GM11168 (cell line): ENCODE data around the gene ARNT2.
"Not testable (repeated sequence)": the region's sequence is repeated elsewhere in the genome, so short reads cannot be mapped to it uniquely, and the experiment has no call there.

ENCODE experiments used
- in situ Hi-C: fragments of 300-500 bp; cut with MboI; formaldehyde crosslinking; loops from one replicate; pipeline ENCODE4 v1.12.0; 2022; ENCODE audit warnings: low sequenced_read_pairs; ENCODE audit not compliant: unreplicated experiment

ARNT2 gene

GRCh38 chr15:80629355-80629754 lies 225.2 kb downstream of the ARNT2 start:
- in situ Hi-C loops, result no loop called here

DNA sequence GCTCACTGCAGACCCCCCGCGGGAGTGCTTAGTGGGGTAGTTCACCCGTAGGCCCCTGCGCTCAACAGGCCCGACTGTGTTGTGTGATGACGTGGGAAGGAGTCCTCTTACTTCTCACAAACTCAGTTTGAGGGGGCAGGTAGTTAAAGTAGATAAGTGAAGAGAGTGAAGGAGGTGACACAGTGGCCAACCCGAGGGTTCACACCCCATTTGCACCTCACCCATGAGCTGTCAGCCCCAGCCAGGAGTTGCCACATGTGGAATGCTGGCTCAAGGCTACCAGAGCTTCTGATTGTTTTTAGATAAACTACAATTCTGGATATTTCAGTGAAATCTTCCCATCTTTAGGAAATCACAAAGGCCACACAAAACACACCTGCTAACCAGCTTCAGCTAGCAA lies 226.8 kb downstream of the ARNT2 start:
- in situ Hi-C loops, result no loop called here

GRCh38 chr15:80633221-80633620 lies 229.0 kb downstream of the ARNT2 start:
- in situ Hi-C loops, result no loop called here

DNA sequence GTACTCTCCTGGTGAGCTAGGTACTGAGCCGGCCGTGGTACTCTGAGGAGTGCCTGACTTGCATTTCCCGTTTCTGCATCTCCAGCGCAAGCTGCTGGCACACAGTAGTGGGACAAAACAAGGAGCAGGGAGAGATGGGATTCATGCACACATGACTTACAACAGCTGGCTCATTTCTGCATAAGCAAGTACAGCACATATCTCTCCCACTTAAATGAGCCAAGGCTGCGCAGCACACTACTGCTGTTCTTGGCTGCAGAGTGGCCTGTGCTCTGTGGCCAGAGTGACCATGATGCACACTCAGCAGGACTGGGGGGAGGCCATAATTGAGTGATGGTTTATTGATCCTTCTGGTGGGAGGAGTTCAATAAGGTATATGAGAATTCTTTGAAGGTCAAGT lies 231.8 kb downstream of the ARNT2 start:
- in situ Hi-C loops, result no loop called here

DNA sequence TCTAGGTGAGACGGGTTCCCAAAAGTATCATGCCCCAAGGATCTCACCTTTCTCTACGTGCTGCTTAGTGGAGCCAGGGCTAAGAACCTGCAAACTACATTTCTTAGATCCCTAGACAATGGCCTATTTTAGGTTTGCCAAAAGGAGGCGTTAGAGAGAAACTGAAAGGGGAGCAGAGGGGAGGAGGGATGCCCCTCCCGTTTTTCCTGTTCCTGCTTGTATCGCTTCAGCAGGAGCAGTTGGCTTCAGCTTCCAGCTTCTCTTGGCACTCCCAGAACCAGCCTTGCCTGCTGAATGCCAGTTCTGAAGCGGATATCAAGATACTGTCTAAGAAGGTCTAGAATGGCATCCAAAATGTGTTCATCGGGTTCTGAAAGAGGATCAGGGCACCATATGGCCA lies 232.5 kb downstream of the ARNT2 start:
- in situ Hi-C loops, result no loop called here

DNA sequence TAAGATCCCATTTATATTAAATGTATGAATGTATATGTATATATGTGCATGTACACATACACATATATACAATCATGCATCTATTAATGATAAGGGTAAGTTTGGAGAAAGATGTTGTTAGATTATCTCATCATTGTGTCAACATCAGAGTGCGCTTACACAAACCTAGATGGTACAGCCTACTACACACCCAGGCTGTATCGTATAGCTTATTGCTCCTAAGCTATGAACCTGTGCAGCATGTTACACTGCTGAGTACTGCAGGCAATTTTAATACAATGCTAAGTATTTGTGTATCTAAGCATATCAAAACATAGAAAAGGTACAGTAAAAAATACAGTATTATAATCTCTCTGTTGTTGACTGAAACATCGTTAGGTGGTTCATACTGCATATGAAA lies 233.6 kb downstream of the ARNT2 start:
- in situ Hi-C loops, result no loop called here

DNA sequence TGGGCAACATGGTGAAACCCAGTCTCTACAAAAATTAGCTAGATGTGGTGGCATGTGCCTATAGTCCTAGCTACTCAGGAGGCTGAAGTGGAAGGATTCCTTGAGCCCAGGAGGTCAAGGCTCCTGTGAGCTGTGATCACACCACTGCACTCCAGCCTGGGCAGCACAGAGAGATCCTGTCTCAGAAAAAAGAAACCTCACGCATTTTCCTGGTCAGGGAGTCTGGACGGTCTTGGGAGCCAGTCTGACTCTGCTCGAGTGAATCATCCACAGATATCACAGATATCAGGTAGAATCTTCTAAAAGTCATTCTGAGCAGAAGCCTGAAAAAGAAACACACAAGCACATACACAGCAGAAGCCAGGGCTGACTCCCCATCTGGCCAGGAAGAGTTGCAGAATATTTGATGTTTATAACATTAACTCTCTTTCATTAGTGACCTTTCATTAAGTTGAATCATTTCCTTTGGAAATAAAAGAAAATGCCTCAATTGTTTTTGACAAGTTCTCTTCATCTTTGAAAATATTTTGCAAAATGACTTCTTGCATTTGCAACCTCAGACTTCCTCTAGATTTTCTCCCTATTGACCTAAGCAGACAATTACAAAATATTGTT lies 234.5 kb downstream of the ARNT2 start:
- in situ Hi-C loops, result no loop called here

DNA sequence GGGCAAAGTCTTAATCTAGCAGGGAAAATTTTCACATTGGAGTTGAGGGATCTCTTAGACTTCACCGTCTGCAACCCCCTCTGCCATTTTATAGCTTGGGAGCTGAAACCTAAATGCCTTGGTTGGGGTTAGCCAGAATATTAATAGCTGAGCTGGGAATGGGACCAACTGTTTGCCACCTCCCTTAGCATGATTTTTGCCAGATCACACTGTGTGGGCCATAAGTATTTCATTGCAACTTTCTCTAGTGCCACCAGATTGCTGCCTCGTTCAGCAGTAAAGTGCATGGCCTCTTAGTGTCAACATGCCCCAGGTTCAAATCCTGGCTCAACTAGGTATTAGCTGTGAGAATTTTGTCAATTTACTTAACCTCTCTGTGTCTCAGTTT lies 235.0 kb downstream of the ARNT2 start:
- in situ Hi-C loops, result no loop called here

DNA sequence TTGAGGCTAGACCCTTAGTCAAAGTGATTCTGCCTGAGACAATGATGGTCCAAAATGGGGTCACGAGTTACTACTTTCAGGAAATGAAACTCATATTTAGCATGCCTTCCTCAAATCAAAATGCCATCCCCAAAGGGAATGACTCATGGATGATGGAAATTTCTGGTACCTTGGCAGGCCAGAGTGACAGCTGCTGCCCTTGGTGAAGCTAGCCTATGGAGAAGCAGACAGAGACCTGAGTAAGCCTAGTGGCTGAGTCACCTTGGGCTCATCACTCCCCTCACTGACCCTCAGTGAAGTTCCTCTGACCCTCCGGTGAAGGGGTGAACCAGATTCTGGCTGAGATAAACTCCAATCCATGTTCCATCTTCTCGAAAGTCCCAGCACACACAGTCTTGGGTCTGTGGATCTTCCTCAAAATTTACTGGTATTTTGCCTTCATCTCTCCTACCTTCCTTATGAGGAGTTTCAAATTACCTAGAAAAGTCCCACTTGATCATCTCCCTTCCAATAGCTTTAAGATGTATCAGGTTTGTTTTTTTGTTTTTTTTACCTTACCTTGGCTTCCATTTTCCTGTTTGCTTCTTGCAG lies 236.4 kb downstream of the ARNT2 start:
- in situ Hi-C loops, result no loop called here

DNA sequence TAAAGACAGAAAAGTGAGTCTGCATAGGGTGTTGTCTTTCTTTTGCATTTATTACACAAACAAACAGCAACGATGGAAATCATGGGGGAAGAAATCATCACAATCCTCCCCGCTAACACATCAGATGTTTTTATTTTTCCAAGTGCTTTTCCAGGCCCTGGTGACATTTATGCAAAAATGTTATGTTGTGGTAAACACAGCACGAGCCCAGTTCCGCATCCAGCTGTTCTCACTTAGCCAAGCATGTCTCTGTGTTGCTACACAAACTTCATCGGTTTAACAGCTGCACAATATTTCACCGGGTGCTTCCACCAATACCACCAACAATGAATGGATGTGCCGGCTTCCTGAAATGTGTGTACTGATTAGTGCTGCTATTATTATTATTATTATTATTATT lies 237.2 kb downstream of the ARNT2 start:
- in situ Hi-C loops, result no loop called here

- in situ Hi-C loops, result no loop called here
These were observed 239.3 kb downstream of the ARNT2 start for GRCh38 chr15:80643431-80643951.

- in situ Hi-C loops, result no loop called here
These were observed 241.4 kb downstream of the ARNT2 start for GRCh38 chr15:80645494-80646065.

GRCh38 chr15:80647424-80647823 lies 243.2 kb downstream of the ARNT2 start:
- in situ Hi-C loops, result not testable (repeated sequence)
